ENCODE results near the gene MDFIC. TPM values are rescaled to one million over a fixed set of nuclear protein-coding genes. Genes with fewer than 3 reads are reported as not detected.

MDFIC gene
- total and polyA plus RNA-seq, 7 donors = 4.4 to 58.1 (median 33.0) TPM

DNA sequence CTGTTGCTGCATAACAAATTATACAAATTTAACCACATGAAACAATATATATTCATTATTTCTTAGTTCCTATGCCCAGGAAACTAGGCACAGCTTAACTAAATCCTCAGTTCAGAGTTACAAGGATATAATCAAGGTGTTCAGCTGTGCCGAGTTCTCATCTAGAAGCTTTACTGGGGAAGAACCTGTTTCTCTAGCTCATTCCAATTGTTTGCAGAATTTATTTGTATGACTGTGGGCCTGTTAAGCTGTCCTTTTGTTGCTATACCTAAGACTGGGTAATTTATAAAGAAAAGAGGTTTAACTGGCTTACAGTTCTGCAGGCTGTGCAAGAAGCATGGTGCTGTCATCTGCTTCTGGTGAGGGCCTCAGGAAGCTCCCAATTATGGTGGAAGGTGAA is 21.8 kb upstream of the MDFIC start:
- Histone ChIP-seq H3K27ac (no peak overlapping the region), H3K4me1 (no peaks in the 10 kb centered on the region), H3K36me3 (no peaks in the 10 kb centered on the region), H3K27me3 (no peaks in the 10 kb centered on the region), H3K4me3 (no peak overlapping the region), H3K9me3 (no peaks in the 10 kb centered on the region)
- 22 to 70% methylated on average over 1 of the region's 1 CpG for WGBS, 2 donors
- DNase-seq = no peak
- intact Hi-C loops (cut with DNase I) = no loop called here
- TF ChIP-seq EP300 (IDR thresholded peaks at IDR 0.05) = no peak

GRCh38 chr7:114901771-114902170 is 20.1 kb upstream of the MDFIC start:
- 80 to 87% methylated on average over 1 of the region's 1 CpG for WGBS, 2 donors
- intact Hi-C loops (cut with DNase I) = no loop called here
- DNase-seq = no peak
- H3K27ac ChIP-seq = no peak overlapping the region
- TF ChIP-seq EP300 (IDR thresholded peaks at IDR 0.05) = no peak
- TF ChIP-seq CTCF (IDR thresholded peaks at IDR 0.05) = no peak
- TF ChIP-seq POLR2A (IDR thresholded peaks at IDR 0.05) = no peak
- no peak for TF ChIP-seq POLR2AphosphoS5 (IDR thresholded peaks at IDR 0.05)
- H3K4me3 ChIP-seq = no peak overlapping the region
- H3K27me3 ChIP-seq = no peaks in the 10 kb centered on the region
- no peaks in the 10 kb centered on the region for H3K9me3 ChIP-seq
- H3K4me1 ChIP-seq = no peaks in the 10 kb centered on the region
- H3K36me3 ChIP-seq = no peaks in the 10 kb centered on the region

GRCh38 chr7:114903131-114903530 is 18.8 kb upstream of the MDFIC start:
- TF ChIP-seq POLR2AphosphoS5 (IDR thresholded peaks at IDR 0.05) (no peak), POLR2A (IDR thresholded peaks at IDR 0.05) (no peak), EP300 (IDR thresholded peaks at IDR 0.05) (no peak), CTCF (IDR thresholded peaks at IDR 0.05) (no peak)
- Histone ChIP-seq H3K27me3 (no peaks in the 10 kb centered on the region), H3K27ac (no peak overlapping the region), H3K36me3 (no peaks in the 10 kb centered on the region), H3K9me3 (no peaks in the 10 kb centered on the region), H3K4me3 (no peak overlapping the region), H3K4me1 (no peaks in the 10 kb centered on the region)
- DNase-seq = no peak
- 93 to 97% methylated on average over 2 of the region's 2 CpGs for WGBS, 2 donors
- intact Hi-C loops (cut with DNase I) = no loop called here

- peaks cover 0 to 10% (median 5%) of the 10 kb centered on the region in 4 donors for H3K4me1 ChIP-seq
- peak overlapping the region in 1 of 4 donors; percentile 18 for H3K27ac ChIP-seq
- TF ChIP-seq EP300 (IDR thresholded peaks at IDR 0.05) (no peak), CTCF (IDR thresholded peaks at IDR 0.05) (no peak), POLR2AphosphoS5 (IDR thresholded peaks at IDR 0.05) (no peak), POLR2A (IDR thresholded peaks at IDR 0.05) (no peak)
- peaks cover 0 to 3% (median 0%) of the 10 kb centered on the region in 4 donors for H3K9me3 ChIP-seq
- intact Hi-C loops (cut with DNase I) = no loop called here
- H3K36me3 ChIP-seq = no peaks in the 10 kb centered on the region
- H3K4me3 ChIP-seq = no peak overlapping the region
- no peak for DNase-seq
- no peaks in the 10 kb centered on the region for H3K27me3 ChIP-seq
- WGBS, 2 donors = 89 to 91% methylated on average over 2 of the region's 2 CpGs
These were observed 11.1 kb upstream of the MDFIC start for GRCh38 chr7:114910787-114911186.

DNA sequence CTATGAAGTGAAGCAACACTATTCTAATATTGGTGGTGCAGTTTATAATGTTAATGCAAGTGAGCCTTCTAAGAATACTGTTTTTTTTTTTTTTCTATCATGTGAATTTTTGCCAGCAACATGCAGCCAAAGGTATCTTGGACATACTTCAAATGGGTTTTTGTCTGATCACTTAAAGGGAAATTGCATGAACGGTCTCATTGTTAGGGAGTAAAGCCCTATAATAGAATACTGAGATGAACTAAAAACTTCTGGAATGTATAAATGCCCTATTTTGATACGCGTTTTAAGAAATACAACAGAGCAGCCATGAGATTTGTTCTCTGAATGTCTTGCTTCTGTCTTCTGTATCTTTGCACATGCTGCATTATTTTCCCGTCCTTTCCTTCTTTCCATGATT is 10.5 kb upstream of the MDFIC start:
- no peak for TF ChIP-seq CTCF (IDR thresholded peaks at IDR 0.05)
- no peak for TF ChIP-seq EP300 (IDR thresholded peaks at IDR 0.05)
- no peak for TF ChIP-seq POLR2A (IDR thresholded peaks at IDR 0.05)
- no peak for TF ChIP-seq POLR2AphosphoS5 (IDR thresholded peaks at IDR 0.05)
- H3K36me3 ChIP-seq = no peaks in the 10 kb centered on the region
- DNase-seq = no peak
- no peaks in the 10 kb centered on the region for H3K27me3 ChIP-seq
- no peak overlapping the region for H3K27ac ChIP-seq
- H3K4me3 ChIP-seq = no peak overlapping the region
- H3K4me1 ChIP-seq = peaks cover 0 to 10% (median 5%) of the 10 kb centered on the region in 4 donors
- intact Hi-C loops (cut with DNase I) = no loop called here
- H3K9me3 ChIP-seq = peaks cover 0 to 3% (median 0%) of the 10 kb centered on the region in 4 donors
- 93 to 95% methylated on average over 4 of the region's 4 CpGs for WGBS, 2 donors

Data from sigmoid colon (tissue), 7 donors.